HG02678 (cell line): ENCODE data around the gene C1orf141.
"Not testable (repeated sequence)": the region's sequence is repeated elsewhere in the genome, so short reads cannot be mapped to it uniquely, and the experiment has no call there.

ENCODE experiments used
- ATAC-seq: cut with Tn5 transposase; IDR thresholded peaks from one replicate; pipeline ENCODE4 v1.9.1; 2021; ENCODE audit warnings: mild to moderate bottlenecking, moderate library complexity; ENCODE audit not compliant: unreplicated experiment

The C1orf141 gene

GRCh38 chr1:67143966-67144365, 9.2 kb upstream of the C1orf141 start:
- ATAC-seq, result no peak

- ATAC-seq, result no peak
These were observed 8.2 kb upstream of the C1orf141 start for GRCh38 chr1:67142931-67143330.

GRCh38 chr1:67141832-67142231, 7.1 kb upstream of the C1orf141 start:
- not testable (repeated sequence) for ATAC-seq

- ATAC-seq, result no peak
These were observed 5.7 kb upstream of the C1orf141 start for GRCh38 chr1:67140460-67140859.

- no peak for ATAC-seq
These were observed 4.2 kb upstream of the C1orf141 start for GRCh38 chr1:67138813-67139499.

GRCh38 chr1:67137307-67137753, 2.6 kb upstream of the C1orf141 start:
- ATAC-seq, result no peak

GRCh38 chr1:67135354-67135753, 584 bp upstream of the C1orf141 start:
- ATAC-seq, result no peak

- no peak for ATAC-seq
These were observed 1.6 kb downstream of the C1orf141 start for GRCh38 chr1:67133177-67133576.

- no peak for ATAC-seq
These were observed 4.1 kb downstream of the C1orf141 start for GRCh38 chr1:67130673-67131072.

- no peak for ATAC-seq
These were observed 7.8 kb downstream of the C1orf141 start for GRCh38 chr1:67126974-67127373.

GRCh38 chr1:67126111-67126746, 8.5 kb downstream of the C1orf141 start:
- no peak for ATAC-seq

GRCh38 chr1:67124455-67124854, 10.3 kb downstream of the C1orf141 start:
- ATAC-seq, result no peak

- ATAC-seq, result no peak
These were observed 13.7 kb downstream of the C1orf141 start for GRCh38 chr1:67120855-67121619.

GRCh38 chr1:67118646-67119045, 16.1 kb downstream of the C1orf141 start:
- no peak for ATAC-seq

GRCh38 chr1:67118191-67118590, 16.6 kb downstream of the C1orf141 start:
- ATAC-seq, result no peak

GRCh38 chr1:67114162-67114561, 20.6 kb downstream of the C1orf141 start:
- ATAC-seq, result no peak

- ATAC-seq, result peak; percentile 54
These were observed 24.4 kb downstream of the C1orf141 start for GRCh38 chr1:67110352-67110751.

- no peak for ATAC-seq
These were observed 29.3 kb downstream of the C1orf141 start for GRCh38 chr1:67105508-67105907.

GRCh38 chr1:67103548-67103947, 31.2 kb downstream of the C1orf141 start:
- no peak for ATAC-seq

- ATAC-seq, result no peak
These were observed 33.9 kb downstream of the C1orf141 start for GRCh38 chr1:67100833-67101232.

- ATAC-seq, result no peak
These were observed 37.5 kb downstream of the C1orf141 start for GRCh38 chr1:67097305-67097704.

- no peak for ATAC-seq
These were observed 40.6 kb downstream of the C1orf141 start for GRCh38 chr1:67094191-67094590.
